Stimulated activated naive CD8-positive, alpha-beta T cell treated with anti-CD3 and anti-CD28 coated beads, Interleukin-15, amount 100 ng/mL, for 72 hours (primary cell): Measurements from ENCODE around the gene UNC13C.
A peak's percentile ranks its signal among the peaks of the same experiment; 100 is the strongest.

Experiments
- ATAC-seq: fragments of 150-1000 bp; cut with Tn5 transposase; 2 replicates; pipeline ENCODE4 v1.10.0; 2021; ENCODE audit warnings: mild to moderate bottlenecking, moderate library complexity
- DNase-seq, 2 donors: peaks; one replicate each; pipeline ENCODE4 v3.0.0; 2021 to 2022
- H3K27ac Mint-ChIP-seq, 2 donors: one replicate each; pipeline ENCODE4 v1.8.0; 2022; ENCODE audit warnings: mild to moderate bottlenecking in 2 of 2, mixed read lengths in 2 of 2, moderate library complexity in 2 of 2
- H3K27me3 Mint-ChIP-seq: one replicate; pipeline ENCODE4 v1.8.0; 2022; ENCODE audit warnings: mixed read lengths
- H3K4me1 Mint-ChIP-seq: one replicate; pipeline ENCODE4 v1.8.0; 2022; ENCODE audit warnings: mild to moderate bottlenecking, mixed read lengths
- H3K4me3 Mint-ChIP-seq, 2 donors: one replicate each; pipeline ENCODE4 v1.8.0; 2022; ENCODE audit warnings: mild to moderate bottlenecking in 2 of 2, mixed read lengths in 2 of 2, moderate library complexity in 1 of 2
- H3K9me3 Mint-ChIP-seq, 2 donors: one replicate each; pipeline ENCODE4 v1.8.0; 2022; ENCODE audit warnings: mixed read lengths in 2 of 2

The UNC13C gene

GRCh38 chr15:54567408-54568035, 589.3 kb downstream of the UNC13C start:
- H3K27me3 Mint-ChIP-seq, result peaks cover 11% of the 10 kb centered on the region
- H3K4me1 Mint-ChIP-seq, result no peaks in the 10 kb centered on the region
- no peak overlapping the region for H3K27ac Mint-ChIP-seq
- no peak for DNase-seq
- no peak overlapping the region for H3K4me3 Mint-ChIP-seq
- no peak for ATAC-seq
- H3K9me3 Mint-ChIP-seq, result no peaks in the 10 kb centered on the region

- no peak overlapping the region for H3K4me3 Mint-ChIP-seq
- H3K27ac Mint-ChIP-seq, result no peak overlapping the region
- DNase-seq, result no peak
Measured at GRCh38 chr15:54568381-54568780, 590.1 kb downstream of the UNC13C start.

GRCh38 chr15:54571576-54571975, 593.3 kb downstream of the UNC13C start:
- H3K27ac Mint-ChIP-seq, result peak overlapping the region in 1 of 2 donors; percentile 95
- no peaks in the 10 kb centered on the region for H3K9me3 Mint-ChIP-seq
- ATAC-seq (no peak), DNase-seq (no peak)
- no peaks in the 10 kb centered on the region for H3K4me1 Mint-ChIP-seq
- H3K4me3 Mint-ChIP-seq, result no peak overlapping the region
- H3K27me3 Mint-ChIP-seq, result no peaks in the 10 kb centered on the region

More at GRCh38 chr15:54568381-54568780, 590.1 kb downstream of the UNC13C start:
- Mint-ChIP-seq H3K27me3 (peaks cover 11% of the 10 kb centered on the region), H3K9me3 (no peaks in the 10 kb centered on the region), H3K4me1 (no peaks in the 10 kb centered on the region)
- ATAC-seq, result no peak

- no peak overlapping the region for H3K4me3 Mint-ChIP-seq
- no peaks in the 10 kb centered on the region for H3K4me1 Mint-ChIP-seq
- H3K27me3 Mint-ChIP-seq, result no peaks in the 10 kb centered on the region
- DNase-seq (no peak), ATAC-seq (no peak)
- H3K9me3 Mint-ChIP-seq, result no peaks in the 10 kb centered on the region
- no peak overlapping the region for H3K27ac Mint-ChIP-seq
Measured at GRCh38 chr15:54575586-54575985, 597.3 kb downstream of the UNC13C start.

- Mint-ChIP-seq H3K4me3 (no peak overlapping the region), H3K4me1 (no peaks in the 10 kb centered on the region), H3K9me3 (peaks cover 5 to 6% of the 10 kb centered on the region in 2 donors), H3K27ac (no peak overlapping the region), H3K27me3 (no peaks in the 10 kb centered on the region)
- no peak for DNase-seq
- ATAC-seq, result no peak
Measured at GRCh38 chr15:54576298-54576935, 598.2 kb downstream of the UNC13C start.

GRCh38 chr15:54577476-54578250, 599.4 kb downstream of the UNC13C start:
- H3K9me3 Mint-ChIP-seq, result peaks cover 6 to 10% of the 10 kb centered on the region in 2 donors
- ATAC-seq (no peak), DNase-seq (no peak)
- H3K4me1 Mint-ChIP-seq, result no peaks in the 10 kb centered on the region
- peak overlapping the region in 1 of 2 donors; percentile 26 for H3K27ac Mint-ChIP-seq
- no peak overlapping the region for H3K4me3 Mint-ChIP-seq
- H3K27me3 Mint-ChIP-seq, result no peaks in the 10 kb centered on the region

- no peak for DNase-seq
- Mint-ChIP-seq H3K4me3 (no peak overlapping the region), H3K9me3 (peaks cover 6 to 10% of the 10 kb centered on the region in 2 donors), H3K27ac (no peak overlapping the region), H3K27me3 (no peaks in the 10 kb centered on the region), H3K4me1 (no peaks in the 10 kb centered on the region)
- no peak for ATAC-seq
Measured at GRCh38 chr15:54579855-54580254, 601.6 kb downstream of the UNC13C start.

- Mint-ChIP-seq H3K27me3 (no peaks in the 10 kb centered on the region), H3K27ac (no peak overlapping the region), H3K9me3 (peaks cover 6 to 10% of the 10 kb centered on the region in 2 donors), H3K4me1 (no peaks in the 10 kb centered on the region), H3K4me3 (no peak overlapping the region)
- ATAC-seq (no peak), DNase-seq (no peak)
Measured at GRCh38 chr15:54580643-54581042, 602.4 kb downstream of the UNC13C start.

- no peaks in the 10 kb centered on the region for H3K4me1 Mint-ChIP-seq
- H3K27ac Mint-ChIP-seq, result no peak overlapping the region
- peaks cover 6 to 10% of the 10 kb centered on the region in 2 donors for H3K9me3 Mint-ChIP-seq
- H3K4me3 Mint-ChIP-seq, result no peak overlapping the region
- DNase-seq, result no peak
- H3K27me3 Mint-ChIP-seq, result no peaks in the 10 kb centered on the region
- no peak for ATAC-seq
Measured at GRCh38 chr15:54582863-54583643, 604.8 kb downstream of the UNC13C start.

- no peak for DNase-seq
- no peaks in the 10 kb centered on the region for H3K4me1 Mint-ChIP-seq
- no peak overlapping the region for H3K4me3 Mint-ChIP-seq
- H3K27ac Mint-ChIP-seq, result no peak overlapping the region
- no peaks in the 10 kb centered on the region for H3K27me3 Mint-ChIP-seq
- peaks cover 6 to 10% of the 10 kb centered on the region in 2 donors for H3K9me3 Mint-ChIP-seq
- ATAC-seq, result no peak
Measured at GRCh38 chr15:54585063-54585462, 606.8 kb downstream of the UNC13C start.

GRCh38 chr15:54594115-54594514, 615.9 kb downstream of the UNC13C start:
- Mint-ChIP-seq H3K4me1 (no peaks in the 10 kb centered on the region), H3K27ac (no peak overlapping the region), H3K4me3 (no peak overlapping the region), H3K27me3 (no peaks in the 10 kb centered on the region), H3K9me3 (peaks cover 7 to 8% of the 10 kb centered on the region in 2 donors)
- DNase-seq, result no peak
- no peak for ATAC-seq

- no peaks in the 10 kb centered on the region for H3K27me3 Mint-ChIP-seq
- H3K27ac Mint-ChIP-seq, result no peak overlapping the region
- ATAC-seq (no peak), DNase-seq (no peak)
- H3K9me3 Mint-ChIP-seq, result no peaks in the 10 kb centered on the region
- no peak overlapping the region for H3K4me3 Mint-ChIP-seq
- no peaks in the 10 kb centered on the region for H3K4me1 Mint-ChIP-seq
Measured at GRCh38 chr15:54599386-54599785, 621.1 kb downstream of the UNC13C start.

- DNase-seq, result no peak
- Mint-ChIP-seq H3K27ac (no peak overlapping the region), H3K4me3 (no peak overlapping the region), H3K4me1 (no peaks in the 10 kb centered on the region), H3K27me3 (no peaks in the 10 kb centered on the region), H3K9me3 (no peaks in the 10 kb centered on the region)
- ATAC-seq, result no peak
Measured at GRCh38 chr15:54605043-54605442, 626.8 kb downstream of the UNC13C start.

GRCh38 chr15:54605556-54605955, 627.3 kb downstream of the UNC13C start:
- ATAC-seq, result no peak
- Mint-ChIP-seq H3K4me1 (no peaks in the 10 kb centered on the region), H3K27me3 (no peaks in the 10 kb centered on the region), H3K4me3 (no peak overlapping the region), H3K9me3 (no peaks in the 10 kb centered on the region), H3K27ac (no peak overlapping the region)
- no peak for DNase-seq
